IMR-90 (cell line): Measurements from ENCODE around the gene RNU5D-1. TPM values are rescaled to one million over a fixed set of nuclear protein-coding genes. Genes with fewer than 3 reads are reported as not detected.

ENCODE experiments used
- ATAC-seq: fragments of 200-7000 bp; cut with Tn5 transposase; 2 replicates; pipeline ENCODE4 v1.9.1; 2020; ENCODE audit warnings: low read depth, mild to moderate bottlenecking, moderate library complexity
- BruUV-seq: library from RNA; stranded (reverse); fragments of 400-500 nt; replicated peaks from 2 replicates; lab custom pipeline; 2021; lab: Mats Ljungman, UMichigan
- CTCF ChIA-PET: fragments of 300-600 bp; formaldehyde crosslinking; extraction: SDS; loops from one replicate; lab custom pipeline; 2021; ENCODE audit warnings: antibody characterized with exemption; lab: Yijun Ruan, JAX
- POLR2A ChIA-PET: fragments of 300-600 bp; sonication (Branson Sonifier 250); formaldehyde crosslinking; loops from one replicate; lab custom pipeline; 2022; ENCODE audit warnings: antibody characterized with exemption; ENCODE audit not compliant: unreplicated experiment; lab: Charles Lee
- DNase-seq: peaks from one replicate; pipeline ENCODE4 v3.0.0; 2013
- H2AFZ ChIP-seq: replicated peaks from 2 replicates; pipeline ENCODE3; 2013; ENCODE audit warnings: low read length, mild to moderate bottlenecking; ENCODE audit not compliant: poor library complexity
- H2AK5ac ChIP-seq: 2 replicates; pipeline ENCODE4 v1.6.1; 2013; ENCODE audit warnings: low read depth, low read length, inconsistent platforms
- H2AK9ac ChIP-seq: replicated peaks from 2 replicates; pipeline ENCODE3; 2013; ENCODE audit warnings: mild to moderate bottlenecking, low read depth, low read length, moderate library complexity; ENCODE audit not compliant: poor library complexity
- H2BK120ac ChIP-seq: 2 replicates; pipeline ENCODE4 v1.6.1; 2013; ENCODE audit warnings: low read depth, low read length, inconsistent platforms
- H2BK15ac ChIP-seq: 3 replicates; pipeline ENCODE4 v1.6.1; 2013; ENCODE audit warnings: low read depth, low read length, inconsistent platforms
- H2BK20ac ChIP-seq: 2 replicates; pipeline ENCODE4 v1.6.1; 2013; ENCODE audit warnings: low read depth, mild to moderate bottlenecking, inconsistent platforms, low read length, moderate library complexity
- H2BK5ac ChIP-seq: 2 replicates; pipeline ENCODE4 v1.6.1; 2013; ENCODE audit warnings: mild to moderate bottlenecking, low read depth, low read length, inconsistent platforms; ENCODE audit not compliant: poor library complexity, severe bottlenecking
- H3K14ac ChIP-seq: replicated peaks from 2 replicates; pipeline ENCODE4 v1.6.1; 2013; ENCODE audit warnings: low read depth, low read length, inconsistent platforms
- H3K18ac ChIP-seq: 2 replicates; pipeline ENCODE4 v1.6.1; 2013; ENCODE audit warnings: low read depth, low read length, control low read depth
- H3K23ac ChIP-seq: 2 replicates; pipeline ENCODE4 v1.6.1; 2013; ENCODE audit warnings: low read depth, low read length, inconsistent platforms
- H3K27ac ChIP-seq: 2 replicates; pipeline ENCODE4 v1.5.1; 2013; ENCODE audit warnings: mild to moderate bottlenecking, control low read depth, low read length; ENCODE audit not compliant: insufficient read depth
- H3K27me3 ChIP-seq: 2 replicates; pipeline ENCODE4 v1.6.1; 2013; ENCODE audit warnings: low read length; ENCODE audit not compliant: control insufficient read depth, insufficient read depth
- H3K36me3 ChIP-seq: 2 replicates; pipeline ENCODE4 v1.6.1; 2013; ENCODE audit warnings: low read length, mixed read lengths; ENCODE audit not compliant: control insufficient read depth, insufficient read depth
- H3K4ac ChIP-seq: 2 replicates; pipeline ENCODE4 v1.6.1; 2013; ENCODE audit warnings: low read depth, low read length, inconsistent platforms
- H3K4me1 ChIP-seq: 2 replicates; pipeline ENCODE4 v1.6.1; 2013; ENCODE audit warnings: low read length, mixed read lengths; ENCODE audit not compliant: control insufficient read depth, insufficient read depth
- H3K4me2 ChIP-seq: 2 replicates; pipeline ENCODE4 v1.6.1; 2013; ENCODE audit warnings: low read depth, mild to moderate bottlenecking, control low read depth, low read length, moderate library complexity
- H3K4me3 ChIP-seq: 2 replicates; pipeline ENCODE4 v1.5.1; 2013; ENCODE audit warnings: low read depth, mild to moderate bottlenecking, control low read depth, low read length, moderate library complexity; ENCODE audit not compliant: insufficient read depth
- H3K56ac ChIP-seq: 2 replicates; pipeline ENCODE4 v1.6.1; 2013; ENCODE audit warnings: low read length, inconsistent platforms; ENCODE audit not compliant: insufficient read depth; ENCODE audit errors: extremely low read depth
- H3K79me1 ChIP-seq, 2 experiments: 2 replicates each; pipeline ENCODE4 v1.6.1; 2013; ENCODE audit warnings: low read length in 2 of 2, inconsistent platforms in 1 of 2, low read depth in 1 of 2
- H3K9ac ChIP-seq: 2 replicates; pipeline ENCODE4 v1.6.1; 2013; ENCODE audit warnings: low read depth, low read length, control low read depth
- H3K9me1 ChIP-seq: 2 replicates; pipeline ENCODE4 v1.6.1; 2013; ENCODE audit warnings: low read length, inconsistent platforms; ENCODE audit not compliant: insufficient read depth
- H3K9me3 ChIP-seq: 2 replicates; pipeline ENCODE4 v1.6.1; 2013; ENCODE audit warnings: low read length; ENCODE audit not compliant: control insufficient read depth, insufficient read depth
- H4K20me1 ChIP-seq: 2 replicates; pipeline ENCODE4 v1.6.1; 2013; ENCODE audit warnings: low read length, inconsistent platforms; ENCODE audit not compliant: insufficient read depth
- H4K5ac ChIP-seq: 2 replicates; pipeline ENCODE4 v1.6.1; 2013; ENCODE audit warnings: mild to moderate bottlenecking, low read depth, low read length, control low read depth
- H4K8ac ChIP-seq, 2 experiments: 2 replicates each; pipeline ENCODE4 v1.6.1; 2013; ENCODE audit warnings: low read depth in 2 of 2, low read length in 2 of 2, control low read depth in 1 of 2, inconsistent platforms in 1 of 2
- H4K91ac ChIP-seq: 2 replicates; pipeline ENCODE4 v1.6.1; 2013; ENCODE audit warnings: low read depth, low read length, inconsistent platforms; ENCODE audit not compliant: insufficient read depth
- BHLHE40 ChIP-seq: fragments of 150-350 bp; IDR thresholded peaks from 2 replicates; pipeline ENCODE4 v1.6.1; 2016; ENCODE audit warnings: mild to moderate bottlenecking, low read depth, low read length
- CEBPB ChIP-seq: IDR thresholded peaks from 2 replicates; pipeline ENCODE4 v1.6.1; 2012; ENCODE audit warnings: low read depth, low read length, improper control_type of control experiment
- CHD1 ChIP-seq: IDR thresholded peaks from 2 replicates; pipeline ENCODE4 v1.6.1; 2012; ENCODE audit warnings: low read depth, low read length, improper control_type of control experiment
- CTCF ChIP-seq: conservative IDR thresholded peaks from 2 replicates; pipeline ENCODE4 v1.5.1; 2012; ENCODE audit warnings: mild to moderate bottlenecking, low read depth, low read length, improper control_type of control experiment
- ELK1 ChIP-seq: fragments of 150-350 bp; IDR thresholded peaks from 2 replicates; pipeline ENCODE4 v1.6.1; 2016; ENCODE audit warnings: low read depth, mild to moderate bottlenecking, low read length, moderate library complexity, borderline replicate concordance
- FOS ChIP-seq: fragments of 150-350 bp; IDR thresholded peaks from 2 replicates; pipeline ENCODE4 v1.6.1; 2016; ENCODE audit warnings: low read depth, low read length
- MAFK ChIP-seq: IDR thresholded peaks from 2 replicates; pipeline ENCODE4 v1.6.1; 2012; ENCODE audit warnings: low read depth, low read length, improper control_type of control experiment
- MAZ ChIP-seq: IDR thresholded peaks from 2 replicates; pipeline ENCODE4 v1.6.1; 2012; ENCODE audit warnings: low read depth, mild to moderate bottlenecking, low read length, improper control_type of control experiment, moderate library complexity, borderline replicate concordance
- MXI1 ChIP-seq: IDR thresholded peaks from 2 replicates; pipeline ENCODE4 v1.6.1; 2012; ENCODE audit warnings: low read depth, mild to moderate bottlenecking, low read length, moderate library complexity, borderline replicate concordance
- NFE2L2 ChIP-seq: fragments of 150-350 bp; IDR thresholded peaks from 2 replicates; pipeline ENCODE4 v1.6.1; 2016; ENCODE audit warnings: low read depth, mild to moderate bottlenecking, low read length
- POLR2A ChIP-seq: IDR thresholded peaks from 2 replicates; pipeline ENCODE4 v1.6.1; 2012; ENCODE audit warnings: mild to moderate bottlenecking, low read depth, low read length
- RAD21 ChIP-seq: IDR thresholded peaks from 2 replicates; pipeline ENCODE4 v1.6.1; 2012; ENCODE audit warnings: low read length, improper control_type of control experiment
- RCOR1 ChIP-seq: IDR thresholded peaks from 2 replicates; pipeline ENCODE4 v1.6.1; 2012; ENCODE audit warnings: mild to moderate bottlenecking, low read length, improper control_type of control experiment; ENCODE audit not compliant: insufficient replicate concordance
- RFX5 ChIP-seq: IDR thresholded peaks from 2 replicates; pipeline ENCODE4 v1.8.0; 2012; ENCODE audit warnings: low read depth, mild to moderate bottlenecking, low read length, moderate library complexity
- SMC3 ChIP-seq: fragments of 150-350 bp; IDR thresholded peaks from 2 replicates; pipeline ENCODE4 v1.6.1; 2016; ENCODE audit warnings: low read depth, mild to moderate bottlenecking, antibody characterized with exemption, low read length, moderate library complexity
- USF2 ChIP-seq: fragments of 150-350 bp; IDR thresholded peaks from 2 replicates; pipeline ENCODE4 v1.6.1; 2017; ENCODE audit warnings: mild to moderate bottlenecking, antibody characterized with exemption, low read length, low read depth
- WGBS, 2 experiments: methylation state at CpG; one replicate each; pipeline versions ENCODE4 v1.1.5 to v1.1.7; 2013; ENCODE audit warnings: missing lambda C conversion rate in 2 of 2; ENCODE audit not compliant: insufficient read length in 1 of 2; ENCODE audit errors: extremely low coverage in 2 of 2; 5-methylcytosine and 5-hydroxymethylcytosine counted together
- dilution Hi-C: fragments of 300-500 bp; cut with HindIII; formaldehyde crosslinking; loops from one replicate; pipeline ENCODE4 v1.14.3; 2018; ENCODE audit warnings: low sequenced_read_pairs; ENCODE audit not compliant: unreplicated experiment
- in situ Hi-C: fragments of 300-500 bp; cut with MboI; formaldehyde crosslinking; loops from 3 replicates; pipeline ENCODE4 v1.14.3; 2019; ENCODE audit warnings: low sequenced_read_pairs, inconsistent platforms, mixed read lengths
- intact Hi-C: fragments of 100-400 bp; cut with micrococcal nuclease; formaldehyde crosslinking; loops from 2 replicates; pipeline ENCODE4 v1.10.0; 2022
- polyA plus RNA-seq, 3 experiments: library from polyadenylated mRNA; depleted of rRNA; stranded (reverse); fragments of >200 nt; gene quantifications; 2 replicates each; pipeline ENCODE4 v1.2.3, GENCODE V29; 2012; ENCODE audit warnings: low replicate concordance in 1 of 3
- total RNA-seq: library from RNA; depleted of rRNA; stranded (reverse); fragments of >200 nt; gene quantifications from 2 replicates; pipeline ENCODE4 v1.2.3, GENCODE V29; 2012

The RNU5D-1 gene
- total and polyA plus RNA-seq, 2 of the 4 experiments (the other 2 are of a cell fraction) = not detected

- Histone ChIP-seq H4K5ac (no peak overlapping the region), H3K9ac (no peak overlapping the region), H3K18ac (no peak overlapping the region), H3K23ac (no peak overlapping the region), H3K79me1 (peaks cover 4 to 17% of the 10 kb centered on the region in 2 experiments), H4K20me1 (no peaks in the 10 kb centered on the region), H3K14ac (no peak overlapping the region), H3K27ac (no peak overlapping the region), H3K4me2 (no peak overlapping the region), H3K4me1 (no peaks in the 10 kb centered on the region), H3K4ac (no peak overlapping the region), H2BK15ac (no peak overlapping the region), H3K4me3 (no peak overlapping the region), H3K9me3 (no peaks in the 10 kb centered on the region), H4K8ac (no peak overlapping the region), H2AK9ac (no peak overlapping the region), H3K56ac (no peak overlapping the region), H3K27me3 (no peaks in the 10 kb centered on the region), H4K91ac (no peak overlapping the region), H3K9me1 (no peaks in the 10 kb centered on the region; the same call in 1 of the 2 replicates), H2BK20ac (no peak overlapping the region), H3K36me3 (peaks cover 36% of the 10 kb centered on the region), H2BK5ac (no peak overlapping the region), H2AFZ (no peak overlapping the region), H2AK5ac (no peak overlapping the region), H2BK120ac (no peak overlapping the region)
- ChIA-PET POLR2A (no interaction called here), CTCF (no interaction called here)
- no peak for DNase-seq
- no TSS peak for BruUV-seq
- intact Hi-C loops (no loop called here), dilution Hi-C loops (no loop called here), in situ Hi-C loops (no loop called here)
- no peak for ATAC-seq
- WGBS, 2 experiments = 96% methylated on average over 7 of the region's 11 CpGs; no CpG with 5 or more reads in 1 of the 2 experiments
- no peak for TF ChIP-seq USF2
- TF ChIP-seq CTCF = no peak
- no peak for TF ChIP-seq MXI1
- TF ChIP-seq NFE2L2 = no peak
- TF ChIP-seq ELK1 = no peak
- TF ChIP-seq CEBPB = no peak
- TF ChIP-seq RAD21 = no peak
- no peak for TF ChIP-seq FOS
- no peak for TF ChIP-seq MAZ
- no peak for TF ChIP-seq SMC3
- no peak for TF ChIP-seq CHD1
- no peak for TF ChIP-seq BHLHE40
- TF ChIP-seq MAFK = no peak
- no peak for TF ChIP-seq POLR2A
- no peak for TF ChIP-seq RFX5
- TF ChIP-seq RCOR1 = no peak
Measured at GRCh38 chr1:44759077-44759476, 28.1 kb upstream of the RNU5D-1 start.
